ENCODE measurements around the gene ACO2. TPM values are rescaled to one million over a fixed set of nuclear protein-coding genes. Genes with fewer than 3 reads are reported as not detected.
"Not testable (repeated sequence)": the region's sequence is repeated elsewhere in the genome, so short reads cannot be mapped to it uniquely, and the experiment has no call there.

ACO2 gene
- polyA plus RNA-seq, 1 of the 3 experiments (the other 2 are of a cell fraction): 47.0 TPM

GRCh38 chr22:41571786-41572185 lies 102.9 kb downstream of the ACO2 start (continued):
- TF ChIP-seq CTCF (IDR thresholded peaks at IDR 0.05): no peak

- H3K9ac ChIP-seq; H3K36me3 ChIP-seq (replicated peaks in 1 of 2; ENCODE audit: control insufficient read depth in 1 of 2, insufficient read depth in 2 of 2, low read length in 1 of 2); H3F3A ChIP-seq (replicated peaks; ENCODE audit: insufficient read depth); H2AFZ ChIP-seq (ENCODE audit: low read depth); CTCF ChIA-PET; H3K79me2 ChIP-seq (ENCODE audit: insufficient read depth); H4K20me1 ChIP-seq (ENCODE audit: insufficient read depth); H3K4me2 ChIP-seq; H3K27ac ChIP-seq (ENCODE audit: low read depth in 2 of 2, low read length in 1 of 2); H3K4me3 ChIP-seq (ENCODE audit: low read depth in 2 of 2, low read length in 1 of 2); H3K27me3 ChIP-seq (ENCODE audit: insufficient read depth); H3K9me3 ChIP-seq; H3K4me1 ChIP-seq (ENCODE audit: control insufficient read depth in 1 of 2, insufficient read depth in 2 of 2, low read depth in 1 of 2, low read length in 1 of 2); DNase-seq; H3K9me2 ChIP-seq: not testable (repeated sequence)
- WGBS (ENCODE audit: low lambda C conversion rate): 91% methylated on average over 3 of the region's 3 CpGs
- POLR2A ChIA-PET: interaction anchor here (1.0 kb wide), 1 partner anchor 17 kb away, joined by 3 read pairs; the partner anchor contains the start of gene PMM1
Measured at GRCh38 chr22:41572305-41572704, 103.4 kb downstream of the ACO2 start.

GRCh38 chr22:41573677-41574076 lies 104.8 kb downstream of the ACO2 start:
- TF ChIP-seq RFX5 (IDR thresholded peaks at IDR 0.05; ENCODE audit: low read length) (no peak), USF1 (IDR thresholded peaks at IDR 0.05; ENCODE audit: borderline replicate concordance, low read depth) (no peak), NFIC (IDR thresholded peaks at IDR 0.05; ENCODE audit: borderline replicate concordance) (no peak), JUND (IDR thresholded peaks at IDR 0.05) (no peak), SMC3 (IDR thresholded peaks at IDR 0.05; ENCODE audit: low read depth, low read length) (no peak), RCOR1 (IDR thresholded peaks at IDR 0.05; ENCODE audit: low read length) (no peak), SIN3A (IDR thresholded peaks at IDR 0.05; ENCODE audit: borderline replicate concordance, low read depth, low read length) (no peak), EZH2phosphoT487 (IDR thresholded peaks at IDR 0.05; ENCODE audit: borderline replicate concordance, low read depth) (no peak)
- H3K9ac ChIP-seq: no peak overlapping the region
- no peak overlapping the region for H2AFZ ChIP-seq (ENCODE audit: low read depth)
- no peaks in the 10 kb centered on the region for H3F3A ChIP-seq (replicated peaks; ENCODE audit: insufficient read depth)
- no peak overlapping the region for H3K27ac ChIP-seq (ENCODE audit: low read depth in 2 of 2, low read length in 1 of 2)
- ChIA-PET POLR2A (no interaction called here), CTCF (interaction anchor here (1.9 kb wide), 1 partner anchor 23 kb away, joined by 7 read pairs; no protein-coding TSS in a partner anchor)
- H4K20me1 ChIP-seq (ENCODE audit: insufficient read depth): no peaks in the 10 kb centered on the region
- H3K4me1 ChIP-seq (ENCODE audit: control insufficient read depth in 1 of 2, insufficient read depth in 2 of 2, low read depth in 1 of 2, low read length in 1 of 2): peaks cover 0 to 4% of the 10 kb centered on the region in 2 experiments; a peak in 1 of 4 replicates
- no peaks in the 10 kb centered on the region for H3K27me3 ChIP-seq (ENCODE audit: insufficient read depth)
- no peak for DNase-seq
- H3K4me3 ChIP-seq (ENCODE audit: low read depth in 2 of 2, low read length in 1 of 2): no peak overlapping the region
- H3K9me2 ChIP-seq: no peaks in the 10 kb centered on the region
- H3K79me2 ChIP-seq (ENCODE audit: insufficient read depth): no peaks in the 10 kb centered on the region
- no peak overlapping the region for H3K4me2 ChIP-seq
- no peaks in the 10 kb centered on the region for H3K36me3 ChIP-seq (replicated peaks in 1 of 2; ENCODE audit: control insufficient read depth in 1 of 2, insufficient read depth in 2 of 2, low read length in 1 of 2)
- WGBS (ENCODE audit: low lambda C conversion rate): no CpG with 5 or more reads among the region's 11 CpGs
- H3K9me3 ChIP-seq: no peaks in the 10 kb centered on the region
